ENCODE results near the gene RRP1.
"Not testable (repeated sequence)": the region's sequence is repeated elsewhere in the genome, so short reads cannot be mapped to it uniquely, and the experiment has no call there.

The RRP1 gene

DNA sequence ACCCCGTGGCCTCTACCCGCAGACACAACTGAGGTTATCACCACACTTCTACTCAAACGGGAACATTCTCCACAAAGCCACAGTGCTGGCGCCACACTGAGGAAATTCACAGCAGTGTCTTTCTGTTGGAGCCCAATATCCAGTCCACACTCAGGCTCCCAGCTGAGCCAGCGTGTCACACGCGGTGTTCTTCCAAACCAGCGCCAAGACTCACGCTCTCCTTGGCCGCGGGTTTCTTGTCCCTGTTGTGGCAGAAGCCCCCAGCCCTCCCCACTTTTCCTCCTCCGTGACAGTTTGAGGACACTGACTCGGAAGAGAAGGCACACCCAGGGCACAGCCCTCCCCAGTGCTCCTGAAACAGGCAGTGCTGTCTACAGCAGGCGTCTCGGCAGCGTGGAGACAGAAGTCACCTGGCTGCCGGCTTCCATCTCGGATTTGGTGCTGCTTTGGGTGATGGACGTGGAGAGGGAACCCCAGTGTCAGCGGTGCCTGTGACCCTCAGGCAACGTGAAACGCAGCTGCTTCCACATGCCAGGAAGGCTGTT lies 40.3 kb downstream of the RRP1 start:
- Histone ChIP-seq H3K36me3 (ENCODE audit: control insufficient read depth, insufficient read depth, low read length) (no peaks in the 10 kb centered on the region), H3K4me3 (ENCODE audit: low read depth, low read length) (no peak overlapping the region), H3K27me3 (ENCODE audit: control insufficient read depth, insufficient read depth, low read length) (no peaks in the 10 kb centered on the region), H3K9me3 (ENCODE audit: control insufficient read depth, insufficient read depth, low read length) (no peaks in the 10 kb centered on the region), H3K4me1 (ENCODE audit: control insufficient read depth, insufficient read depth, low read length) (no peaks in the 10 kb centered on the region), H3K9ac (ENCODE audit: low read depth, low read length) (no peak overlapping the region)

DNA sequence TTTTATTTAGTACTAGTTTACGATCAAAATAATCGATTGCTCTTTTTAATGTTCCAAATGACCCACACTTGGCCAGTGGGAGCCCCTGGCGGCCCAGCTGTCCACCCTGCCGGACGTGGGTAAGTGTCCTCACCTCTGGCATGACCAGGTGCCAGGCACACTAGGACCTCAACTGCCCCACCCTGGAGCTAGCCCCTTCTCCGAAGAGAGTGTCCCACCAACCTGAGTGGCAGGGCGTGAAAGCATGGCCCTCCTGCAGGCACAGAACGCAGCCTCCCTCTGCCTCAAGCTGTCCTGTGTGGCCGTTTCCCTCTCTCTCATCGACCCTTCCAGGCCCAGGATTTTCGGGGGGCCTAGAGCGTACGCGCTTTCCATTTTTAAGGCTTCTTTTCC lies 42.8 kb downstream of the RRP1 start:
- no peaks in the 10 kb centered on the region for H3K4me1 ChIP-seq (ENCODE audit: control insufficient read depth, insufficient read depth, low read length)
- no peaks in the 10 kb centered on the region for H3K36me3 ChIP-seq (ENCODE audit: control insufficient read depth, insufficient read depth, low read length)
- no peaks in the 10 kb centered on the region for H3K9me3 ChIP-seq (ENCODE audit: control insufficient read depth, insufficient read depth, low read length)
- no peak overlapping the region for H3K9ac ChIP-seq (ENCODE audit: low read depth, low read length)
- H3K4me3 ChIP-seq (ENCODE audit: low read depth, low read length), result no peak overlapping the region
- H3K27me3 ChIP-seq (ENCODE audit: control insufficient read depth, insufficient read depth, low read length), result no peaks in the 10 kb centered on the region

- Histone ChIP-seq H3K36me3 (ENCODE audit: control insufficient read depth, insufficient read depth, low read length) (no peaks in the 10 kb centered on the region), H3K9me3 (ENCODE audit: control insufficient read depth, insufficient read depth, low read length) (no peaks in the 10 kb centered on the region), H3K9ac (ENCODE audit: low read depth, low read length) (no peak overlapping the region), H3K4me3 (ENCODE audit: low read depth, low read length) (no peak overlapping the region), H3K27me3 (ENCODE audit: control insufficient read depth, insufficient read depth, low read length) (no peaks in the 10 kb centered on the region), H3K4me1 (ENCODE audit: control insufficient read depth, insufficient read depth, low read length) (no peaks in the 10 kb centered on the region)
Observed at GRCh38 chr21:43832648-43833047, 43.3 kb downstream of the RRP1 start.

DNA sequence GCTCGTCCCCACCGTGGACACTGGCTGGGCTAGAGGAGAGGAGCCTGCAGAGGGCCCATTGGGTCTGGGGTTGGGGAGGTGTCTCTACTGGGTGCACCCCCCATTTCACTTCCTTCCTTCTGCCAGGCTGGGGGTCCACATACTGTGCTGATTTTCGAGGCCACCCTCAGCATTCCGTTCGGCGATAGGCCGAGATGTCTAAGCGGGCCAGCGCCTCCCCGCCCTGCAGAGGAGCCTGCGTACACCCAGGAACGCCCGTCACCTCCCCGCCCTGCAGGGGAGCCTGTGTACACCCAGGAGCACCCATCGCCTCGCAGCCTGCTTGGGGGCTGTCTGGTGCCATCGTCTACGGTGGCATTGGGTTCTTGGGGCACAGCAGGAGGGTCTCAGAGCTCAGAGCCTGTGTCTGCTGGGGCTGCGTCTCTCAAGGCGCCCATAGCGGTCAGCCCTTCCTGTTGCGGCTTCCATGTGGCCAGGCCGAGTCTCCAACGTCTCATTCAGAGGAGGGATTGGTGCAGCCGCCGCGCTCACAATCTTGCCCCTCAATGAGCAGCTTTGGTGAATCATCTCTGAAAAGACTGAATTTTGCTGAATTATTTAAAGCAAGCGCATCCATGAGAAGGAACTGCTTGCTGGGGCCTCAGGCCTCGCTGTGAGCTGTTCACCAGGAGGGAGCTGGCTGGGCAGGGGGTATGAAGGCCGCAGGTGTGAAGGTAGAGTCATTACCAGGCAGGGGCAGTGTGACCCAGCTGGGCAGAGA lies 44.9 kb downstream of the RRP1 start:
- Histone ChIP-seq H3K9ac (ENCODE audit: low read depth, low read length) (no peak overlapping the region), H3K27me3 (ENCODE audit: control insufficient read depth, insufficient read depth, low read length) (no peaks in the 10 kb centered on the region), H3K4me3 (ENCODE audit: low read depth, low read length) (no peak overlapping the region), H3K4me1 (ENCODE audit: control insufficient read depth, insufficient read depth, low read length) (no peaks in the 10 kb centered on the region), H3K9me3 (ENCODE audit: control insufficient read depth, insufficient read depth, low read length) (no peaks in the 10 kb centered on the region), H3K36me3 (ENCODE audit: control insufficient read depth, insufficient read depth, low read length) (no peaks in the 10 kb centered on the region)

- H3K9ac ChIP-seq (ENCODE audit: low read depth, low read length), result no peak overlapping the region
Observed at GRCh38 chr21:43835050-43835449, 45.7 kb downstream of the RRP1 start.

GRCh38 chr21:43835861-43836260 lies 46.5 kb downstream of the RRP1 start:
- Histone ChIP-seq H3K4me1 (ENCODE audit: control insufficient read depth, insufficient read depth, low read length) (no peaks in the 10 kb centered on the region), H3K27me3 (ENCODE audit: control insufficient read depth, insufficient read depth, low read length) (no peaks in the 10 kb centered on the region), H3K9ac (ENCODE audit: low read depth, low read length) (no peak overlapping the region), H3K36me3 (ENCODE audit: control insufficient read depth, insufficient read depth, low read length) (no peaks in the 10 kb centered on the region), H3K9me3 (ENCODE audit: control insufficient read depth, insufficient read depth, low read length) (no peaks in the 10 kb centered on the region), H3K4me3 (ENCODE audit: low read depth, low read length) (no peak overlapping the region)

More at GRCh38 chr21:43835050-43835449, 45.7 kb downstream of the RRP1 start:
- H3K27me3 ChIP-seq (ENCODE audit: control insufficient read depth, insufficient read depth, low read length), result no peaks in the 10 kb centered on the region
- no peaks in the 10 kb centered on the region for H3K4me1 ChIP-seq (ENCODE audit: control insufficient read depth, insufficient read depth, low read length)
- no peaks in the 10 kb centered on the region for H3K36me3 ChIP-seq (ENCODE audit: control insufficient read depth, insufficient read depth, low read length)
- no peak overlapping the region for H3K4me3 ChIP-seq (ENCODE audit: low read depth, low read length)
- H3K9me3 ChIP-seq (ENCODE audit: control insufficient read depth, insufficient read depth, low read length), result no peaks in the 10 kb centered on the region

DNA sequence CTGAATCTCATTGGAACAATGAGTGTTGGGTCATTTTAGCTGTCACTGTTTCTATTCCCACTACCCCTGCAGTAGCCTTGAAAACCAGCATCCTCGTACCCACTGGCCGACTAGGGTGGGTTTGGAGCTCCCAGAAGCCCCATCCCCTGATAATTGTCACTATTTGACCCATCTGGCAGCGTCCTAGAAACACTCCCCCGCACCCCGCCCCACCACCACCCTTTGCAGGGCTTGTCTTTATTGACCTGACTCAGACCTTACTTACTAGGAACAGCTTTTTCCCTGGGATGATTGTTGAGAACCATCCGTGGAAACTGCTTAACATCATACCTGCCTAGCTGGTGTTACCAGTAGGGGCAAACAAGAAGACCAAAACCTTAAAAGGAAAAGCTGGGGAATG lies 47.2 kb downstream of the RRP1 start:
- Histone ChIP-seq H3K9me3 (ENCODE audit: control insufficient read depth, insufficient read depth, low read length) (no peaks in the 10 kb centered on the region), H3K4me1 (ENCODE audit: control insufficient read depth, insufficient read depth, low read length) (no peaks in the 10 kb centered on the region), H3K36me3 (ENCODE audit: control insufficient read depth, insufficient read depth, low read length) (no peaks in the 10 kb centered on the region), H3K27me3 (ENCODE audit: control insufficient read depth, insufficient read depth, low read length) (no peaks in the 10 kb centered on the region), H3K4me3 (ENCODE audit: low read depth, low read length) (no peak overlapping the region), H3K9ac (ENCODE audit: low read depth, low read length) (no peak overlapping the region)

GRCh38 chr21:43840259-43840658 lies 50.9 kb downstream of the RRP1 start:
- no peaks in the 10 kb centered on the region for H3K27me3 ChIP-seq (ENCODE audit: control insufficient read depth, insufficient read depth, low read length)
- H3K9ac ChIP-seq (ENCODE audit: low read depth, low read length), result no peak overlapping the region
- no peaks in the 10 kb centered on the region for H3K36me3 ChIP-seq (ENCODE audit: control insufficient read depth, insufficient read depth, low read length)
- no peaks in the 10 kb centered on the region for H3K4me1 ChIP-seq (ENCODE audit: control insufficient read depth, insufficient read depth, low read length)
- H3K4me3 ChIP-seq (ENCODE audit: low read depth, low read length), result no peak overlapping the region
- no peaks in the 10 kb centered on the region for H3K9me3 ChIP-seq (ENCODE audit: control insufficient read depth, insufficient read depth, low read length)

DNA sequence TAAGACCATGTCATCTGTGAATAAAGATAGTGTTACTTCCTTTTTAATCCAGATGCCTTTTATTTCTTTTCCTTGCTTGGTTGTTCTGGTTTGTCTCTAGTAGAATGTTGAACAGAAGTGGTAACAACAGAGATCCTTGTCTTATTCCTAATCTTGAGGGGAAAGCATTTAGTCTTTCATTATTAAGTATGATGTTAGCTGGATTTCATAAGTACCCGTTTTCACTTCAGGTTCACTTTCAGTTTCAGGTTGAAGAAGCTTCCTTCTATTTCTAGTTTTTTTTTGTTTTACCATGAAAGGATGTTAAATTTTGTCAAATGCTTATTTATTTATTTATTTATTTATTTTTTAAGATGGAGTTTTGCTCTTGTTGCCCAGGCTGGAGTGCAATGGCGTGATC lies 53.4 kb downstream of the RRP1 start:
- H3K27me3 ChIP-seq (ENCODE audit: control insufficient read depth, insufficient read depth, low read length), result no peaks in the 10 kb centered on the region
- H3K4me3 ChIP-seq (ENCODE audit: low read depth, low read length), result no peak overlapping the region
- H3K36me3 ChIP-seq (ENCODE audit: control insufficient read depth, insufficient read depth, low read length), result no peaks in the 10 kb centered on the region
- no peaks in the 10 kb centered on the region for H3K9me3 ChIP-seq (ENCODE audit: control insufficient read depth, insufficient read depth, low read length)
- no peaks in the 10 kb centered on the region for H3K4me1 ChIP-seq (ENCODE audit: control insufficient read depth, insufficient read depth, low read length)
- H3K9ac ChIP-seq (ENCODE audit: low read depth, low read length), result no peak overlapping the region

DNA sequence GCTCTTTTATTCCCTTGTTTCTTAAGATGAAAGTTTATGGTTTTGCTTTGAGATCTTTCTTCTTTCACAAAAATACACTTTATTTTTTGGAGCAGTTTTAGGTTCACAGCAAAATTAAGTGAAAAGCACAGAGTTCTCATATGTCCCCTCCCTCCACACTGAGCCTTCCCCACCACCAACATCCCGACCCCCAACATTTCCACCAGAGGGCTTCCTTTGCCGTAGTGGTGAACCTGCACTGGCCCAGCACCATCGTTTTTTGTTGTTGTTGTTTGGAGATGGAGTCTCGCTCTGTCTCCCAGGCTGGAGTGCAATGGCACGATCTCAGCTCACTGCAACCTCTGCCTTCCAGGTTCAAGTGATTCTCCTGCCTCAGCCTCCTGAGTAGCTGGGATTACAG lies 55.5 kb downstream of the RRP1 start:
- H3K36me3 ChIP-seq (ENCODE audit: control insufficient read depth, insufficient read depth, low read length); H3K27me3 ChIP-seq (ENCODE audit: control insufficient read depth, insufficient read depth, low read length); H3K9me3 ChIP-seq (ENCODE audit: control insufficient read depth, insufficient read depth, low read length); H3K4me3 ChIP-seq (ENCODE audit: low read depth, low read length); H3K9ac ChIP-seq (ENCODE audit: low read depth, low read length); H3K4me1 ChIP-seq (ENCODE audit: control insufficient read depth, insufficient read depth, low read length): not testable (repeated sequence)

DNA sequence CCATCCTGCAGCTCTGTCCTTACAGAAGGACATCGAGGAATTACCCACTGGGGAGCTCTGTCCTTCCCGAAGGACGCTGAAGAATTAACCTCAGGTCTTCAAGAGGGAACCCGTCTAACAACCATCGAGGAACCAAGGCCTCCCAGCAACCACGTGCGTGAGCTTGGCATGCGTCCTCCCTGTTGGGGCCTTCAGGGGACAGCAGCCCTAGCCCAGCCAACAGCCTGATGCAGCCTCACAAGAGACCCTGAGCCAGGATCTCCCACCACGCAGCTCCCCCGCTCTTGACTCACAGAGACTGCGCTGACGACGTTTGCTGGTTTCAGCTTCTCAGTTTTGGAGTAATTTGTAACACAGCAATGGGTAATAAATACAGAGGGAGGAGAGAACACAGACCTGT lies 56.0 kb downstream of the RRP1 start:
- no peak overlapping the region for H3K4me3 ChIP-seq (ENCODE audit: low read depth, low read length)
- no peaks in the 10 kb centered on the region for H3K27me3 ChIP-seq (ENCODE audit: control insufficient read depth, insufficient read depth, low read length)
- no peaks in the 10 kb centered on the region for H3K4me1 ChIP-seq (ENCODE audit: control insufficient read depth, insufficient read depth, low read length)
- H3K36me3 ChIP-seq (ENCODE audit: control insufficient read depth, insufficient read depth, low read length), result no peaks in the 10 kb centered on the region
- no peak overlapping the region for H3K9ac ChIP-seq (ENCODE audit: low read depth, low read length)
- no peaks in the 10 kb centered on the region for H3K9me3 ChIP-seq (ENCODE audit: control insufficient read depth, insufficient read depth, low read length)

DNA sequence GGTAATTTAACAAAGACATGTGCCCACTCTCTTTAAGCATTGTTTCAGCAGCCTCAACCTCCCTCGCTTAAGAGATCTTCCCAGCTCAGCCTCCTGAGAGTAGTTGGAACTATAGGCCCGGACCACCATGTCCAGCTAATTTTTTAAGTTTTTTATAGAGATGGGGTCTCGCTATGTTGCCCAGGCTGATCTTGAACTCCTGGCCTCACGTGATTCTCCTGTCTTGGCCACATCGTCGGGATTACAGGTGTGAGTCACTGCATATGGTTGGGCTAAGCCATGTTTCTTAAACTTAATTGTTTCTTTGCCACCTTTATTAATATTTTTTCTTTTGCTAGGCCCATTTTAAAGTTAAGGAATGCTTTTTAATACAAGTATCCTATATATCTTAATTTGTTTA lies 57.1 kb downstream of the RRP1 start:
- Histone ChIP-seq H3K9ac (ENCODE audit: low read depth, low read length) (no peak overlapping the region), H3K4me1 (ENCODE audit: control insufficient read depth, insufficient read depth, low read length) (no peaks in the 10 kb centered on the region), H3K36me3 (ENCODE audit: control insufficient read depth, insufficient read depth, low read length) (no peaks in the 10 kb centered on the region), H3K27me3 (ENCODE audit: control insufficient read depth, insufficient read depth, low read length) (no peaks in the 10 kb centered on the region), H3K9me3 (ENCODE audit: control insufficient read depth, insufficient read depth, low read length) (no peaks in the 10 kb centered on the region), H3K4me3 (ENCODE audit: low read depth, low read length) (no peak overlapping the region)

Measured in iPS-15b (cell line).